HEK293 (cell line): ENCODE results near the gene YAF2.

Experiments used
- CTCF ChIA-PET: fragments of 350-600 bp; formaldehyde crosslinking; extraction: SDS; loops from one replicate; lab custom pipeline; 2021; ENCODE audit warnings: antibody characterized with exemption; lab: Yijun Ruan, JAX
- POLR2A ChIA-PET: fragments of 300-600 bp; formaldehyde crosslinking; extraction: SDS; loops from one replicate; lab custom pipeline; 2020; ENCODE audit warnings: antibody characterized with exemption, inconsistent platforms; lab: Yijun Ruan, JAX
- H3K27ac ChIP-seq: fragments of 200-500 bp; sonication (Bioruptor generic); 2 replicates; pipeline ENCODE4 v1.5.1; 2014; ENCODE audit warnings: low read depth, low read length, control low read depth, inconsistent platforms; ENCODE audit errors: extremely low read depth
- H3K36me3 ChIP-seq, 2 experiments: fragments of 200-500 bp in 1 of 2; sonication (Bioruptor generic) in 1 of 2; 1 replicate in 1 of 2; 2 replicates in 1 of 2; pipeline ENCODE4 v1.5.1; 2014 to 2017; ENCODE audit warnings: inconsistent platforms in 2 of 2, low read length in 2 of 2; ENCODE audit not compliant: control insufficient read depth in 2 of 2, insufficient read depth in 1 of 2
- H3K4me1 ChIP-seq: fragments of 200-500 bp; sonication (Bioruptor generic); 2 replicates; pipeline ENCODE4 v1.5.1; 2014; ENCODE audit warnings: mild to moderate bottlenecking, low read length, inconsistent platforms; ENCODE audit not compliant: control insufficient read depth, insufficient read depth
- H3K4me3 ChIP-seq: 2 replicates; pipeline ENCODE4 v1.5.1; 2011; ENCODE audit warnings: low read depth, mild to moderate bottlenecking, control low read depth, low read length, moderate library complexity
- H3K9me3 ChIP-seq: fragments of 200-500 bp; sonication (Bioruptor generic); 2 replicates; pipeline ENCODE4 v1.5.1; 2014; ENCODE audit warnings: low read depth, low read length, inconsistent platforms; ENCODE audit not compliant: control insufficient read depth, insufficient read depth
- BCL11B ChIP-seq: fragments of 450-650 bp; formaldehyde crosslinking; IDR thresholded peaks from 2 replicates; pipeline ENCODE4 v1.5.1; 2016; ENCODE audit warnings: low read depth, missing biosample characterization, missing genetic modification characterization
- GFI1B ChIP-seq: fragments of 450-650 bp; formaldehyde crosslinking; IDR thresholded peaks from 2 replicates; pipeline ENCODE4 v1.5.1; 2016; ENCODE audit warnings: missing biosample characterization, missing genetic modification characterization
- HOXC10 ChIP-seq: sonication (generic); formaldehyde crosslinking; IDR thresholded peaks from 2 replicates; pipeline ENCODE4 v1.8.1; 2023; ENCODE audit warnings: mild to moderate bottlenecking, missing genetic modification reagents
- PRDM4 ChIP-seq: fragments of 450-650 bp; formaldehyde crosslinking; IDR thresholded peaks from 2 replicates; pipeline ENCODE4 v1.5.1; 2017; ENCODE audit warnings: missing biosample characterization, missing genetic modification characterization
- SALL2 ChIP-seq: fragments of 450-650 bp; formaldehyde crosslinking; IDR thresholded peaks from 2 replicates; pipeline ENCODE4 v1.5.0; 2017; ENCODE audit warnings: missing biosample characterization, mild to moderate bottlenecking, missing genetic modification characterization, borderline replicate concordance
- SP7 ChIP-seq: fragments of 450-650 bp; formaldehyde crosslinking; IDR thresholded peaks from 2 replicates; pipeline ENCODE4 v1.5.1; 2016; ENCODE audit warnings: missing biosample characterization, missing genetic modification characterization
- WT1 ChIP-seq: fragments of 450-650 bp; formaldehyde crosslinking; IDR thresholded peaks from 2 replicates; pipeline ENCODE4 v1.5.1; 2016; ENCODE audit warnings: missing biosample characterization, missing genetic modification characterization
- YY1 ChIP-seq: fragments of 450-650 bp; formaldehyde crosslinking; IDR thresholded peaks from 2 replicates; pipeline ENCODE4 v1.5.1; 2018; ENCODE audit warnings: missing biosample characterization, missing genetic modification characterization
- ZIC2 ChIP-seq: fragments of 450-650 bp; formaldehyde crosslinking; IDR thresholded peaks from 2 replicates; pipeline ENCODE4 v1.5.1; 2016; ENCODE audit warnings: missing biosample characterization, missing genetic modification characterization
- ZNF138 ChIP-seq: fragments of 450-650 bp; formaldehyde crosslinking; IDR thresholded peaks from 2 replicates; pipeline ENCODE4 v1.5.1; 2016; ENCODE audit warnings: missing biosample characterization, missing genetic modification characterization, borderline replicate concordance
- ZNF169 ChIP-seq: fragments of 450-650 bp; formaldehyde crosslinking; IDR thresholded peaks from 2 replicates; pipeline ENCODE4 v1.5.1; 2016; ENCODE audit warnings: missing biosample characterization, missing genetic modification characterization
- ZNF19 ChIP-seq: fragments of 450-650 bp; formaldehyde crosslinking; IDR thresholded peaks from 2 replicates; pipeline ENCODE4; 2016; ENCODE audit warnings: missing biosample characterization, missing genetic modification characterization, low read depth
- ZNF473 ChIP-seq: fragments of 450-650 bp; formaldehyde crosslinking; IDR thresholded peaks from 2 replicates; pipeline ENCODE4 v1.5.1; 2017; ENCODE audit warnings: missing biosample characterization, missing genetic modification characterization
- ZNF571 ChIP-seq: fragments of 450-650 bp; formaldehyde crosslinking; IDR thresholded peaks from 2 replicates; pipeline ENCODE4 v1.5.0; 2017; ENCODE audit warnings: missing biosample characterization, missing genetic modification characterization
- ZNF600 ChIP-seq: fragments of 450-650 bp; formaldehyde crosslinking; IDR thresholded peaks from 2 replicates; pipeline ENCODE4 v1.5.1; 2016; ENCODE audit warnings: missing biosample characterization, missing genetic modification characterization
- ZNF621 ChIP-seq: fragments of 450-650 bp; formaldehyde crosslinking; IDR thresholded peaks from 2 replicates; pipeline ENCODE4 v1.5.1; 2017; ENCODE audit warnings: missing biosample characterization, missing genetic modification characterization
- ZNF629 ChIP-seq: fragments of 450-650 bp; formaldehyde crosslinking; IDR thresholded peaks from 2 replicates; pipeline ENCODE4 v1.5.1; 2017; ENCODE audit warnings: missing biosample characterization, missing genetic modification characterization
- ZNF645 ChIP-seq: fragments of 450-650 bp; formaldehyde crosslinking; IDR thresholded peaks from 2 replicates; pipeline ENCODE4; 2016; ENCODE audit warnings: missing biosample characterization, missing genetic modification characterization
- ZNF654 ChIP-seq: fragments of 450-650 bp; formaldehyde crosslinking; IDR thresholded peaks from 2 replicates; pipeline ENCODE4 v1.5.1; 2016; ENCODE audit warnings: low read depth, missing biosample characterization, missing genetic modification characterization
- ZNF664 ChIP-seq: fragments of 450-650 bp; formaldehyde crosslinking; IDR thresholded peaks from 2 replicates; pipeline ENCODE4 v1.5.1; 2016; ENCODE audit warnings: missing biosample characterization, missing genetic modification characterization
- ZNF692 ChIP-seq: fragments of 450-650 bp; formaldehyde crosslinking; IDR thresholded peaks from 2 replicates; pipeline ENCODE4 v1.5.1; 2016; ENCODE audit warnings: missing biosample characterization, missing genetic modification characterization
- ZNF791 ChIP-seq: fragments of 450-650 bp; formaldehyde crosslinking; IDR thresholded peaks from 2 replicates; pipeline ENCODE4 v1.5.1; 2016; ENCODE audit warnings: missing biosample characterization, missing genetic modification characterization
- TF ChIP-seq, protein P1 (sequence below): fragments of 450-650 bp; formaldehyde crosslinking; IDR thresholded peaks from 2 replicates; pipeline ENCODE4 v1.5.1; 2016; ENCODE audit warnings: missing biosample characterization, missing genetic modification characterization
- TF ChIP-seq, protein P2 (sequence below): fragments of 450-650 bp; formaldehyde crosslinking; IDR thresholded peaks from 2 replicates; pipeline ENCODE4 v1.5.1; 2016; ENCODE audit warnings: missing biosample characterization, missing genetic modification characterization
- TF ChIP-seq, protein P3 (sequence below): fragments of 450-650 bp; formaldehyde crosslinking; IDR thresholded peaks from 2 replicates; pipeline ENCODE4 v1.5.1; 2016; ENCODE audit warnings: missing biosample characterization, missing genetic modification characterization

Gene YAF2

DNA sequence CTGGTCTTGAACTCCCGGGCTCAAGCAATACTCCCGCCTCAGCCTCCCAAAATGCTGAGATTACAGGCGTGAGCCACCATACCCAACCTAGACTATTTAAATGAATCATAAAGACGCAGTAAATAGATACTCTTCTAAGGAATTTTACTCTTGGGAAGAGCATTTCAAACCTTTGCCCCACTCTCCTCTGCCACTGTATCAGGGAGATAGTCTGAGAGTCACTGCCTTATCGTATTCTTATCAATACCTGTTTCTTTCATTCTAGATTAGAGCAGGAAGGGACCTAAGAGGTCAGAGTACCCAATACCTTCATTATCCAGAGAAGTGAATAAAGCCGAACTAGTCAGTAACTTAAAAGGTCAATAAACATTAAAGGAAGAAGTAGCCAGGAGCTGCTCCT, 109.2 kb downstream of the YAF2 start:
- H3K4me1 ChIP-seq, result peaks cover 14% of the 10 kb centered on the region
- POLR2A ChIA-PET, result no interaction called here
- no peaks in the 10 kb centered on the region for H3K9me3 ChIP-seq
- H3K36me3 ChIP-seq, result no peaks in the 10 kb centered on the region; a peak in 1 of 3 replicates
- TF ChIP-seq, protein P1, sequence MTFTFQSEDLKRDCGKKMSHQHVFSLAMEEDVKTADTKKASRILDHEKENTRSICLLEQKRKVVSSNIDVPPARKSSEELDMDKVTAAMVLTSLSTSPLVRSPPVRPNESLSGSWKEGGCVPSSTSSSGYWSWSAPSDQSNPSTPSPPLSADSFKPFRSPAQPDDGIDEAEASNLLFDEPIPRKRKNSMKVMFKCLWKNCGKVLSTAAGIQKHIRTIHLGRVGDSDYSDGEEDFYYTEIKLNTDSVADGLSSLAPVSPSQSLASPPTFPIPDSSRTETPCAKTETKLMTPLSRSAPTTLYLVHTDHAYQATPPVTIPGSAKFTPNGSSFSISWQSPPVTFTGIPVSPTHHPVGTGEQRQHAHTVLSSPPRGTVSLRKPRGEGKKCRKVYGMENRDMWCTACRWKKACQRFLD (tag by site-specific recombination), result no peak
- TF ChIP-seq ZIC2 (no peak), ZNF600 (no peak), ZNF473 (no peak), GFI1B (tag by site-specific recombination) (no peak)
- TF ChIP-seq, all 188 proteins: peak for 0
- no peak overlapping the region for H3K4me3 ChIP-seq
- CTCF ChIA-PET, result interaction anchor here (0.6 to 2.6 kb wide), 10 partner anchors 10 to 386 kb away, joined by 3 to 15 read pairs (median 3); no protein-coding TSS in a partner anchor
- H3K27ac ChIP-seq, result no peak overlapping the region

- no peak overlapping the region for H3K27ac ChIP-seq
- ChIA-PET POLR2A (no interaction called here), CTCF (interaction anchor here (0.7 to 2.6 kb wide), 5 partner anchors 9 to 387 kb away, joined by 3 to 15 read pairs (median 4); no protein-coding TSS in a partner anchor)
- H3K4me1 ChIP-seq, result peaks cover 14% of the 10 kb centered on the region
- H3K36me3 ChIP-seq, result no peaks in the 10 kb centered on the region; a peak in 1 of 3 replicates
- no peak overlapping the region for H3K4me3 ChIP-seq
- H3K9me3 ChIP-seq, result no peaks in the 10 kb centered on the region
- no peak for TF ChIP-seq ZNF664 (tag by site-specific recombination)
- TF ChIP-seq ZNF791 (tag by site-specific recombination), result no peak
- TF ChIP-seq ZNF654 (tag by site-specific recombination), result no peak
- TF ChIP-seq ZNF138, result no peak
- TF ChIP-seq HOXC10 (CRISPR knock-in tag), result no peak
- TF ChIP-seq, protein P2, sequence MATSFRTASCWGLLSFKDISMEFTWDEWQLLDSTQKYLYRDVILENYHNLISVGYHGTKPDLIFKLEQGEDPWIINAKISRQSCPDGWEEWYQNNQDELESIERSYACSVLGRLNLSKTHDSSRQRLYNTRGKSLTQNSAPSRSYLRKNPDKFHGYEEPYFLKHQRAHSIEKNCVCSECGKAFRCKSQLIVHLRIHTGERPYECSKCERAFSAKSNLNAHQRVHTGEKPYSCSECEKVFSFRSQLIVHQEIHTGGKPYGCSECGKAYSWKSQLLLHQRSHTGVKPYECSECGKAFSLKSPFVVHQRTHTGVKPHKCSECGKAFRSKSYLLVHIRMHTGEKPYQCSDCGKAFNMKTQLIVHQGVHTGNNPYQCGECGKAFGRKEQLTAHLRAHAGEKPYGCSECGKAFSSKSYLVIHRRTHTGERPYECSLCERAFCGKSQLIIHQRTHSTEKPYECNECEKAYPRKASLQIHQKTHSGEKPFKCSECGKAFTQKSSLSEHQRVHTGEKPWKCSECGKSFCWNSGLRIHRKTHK, result no peak
- TF ChIP-seq ZNF629 (tag by site-specific recombination), result peak; percentile 40
- no peak for TF ChIP-seq ZNF692 (tag by site-specific recombination)
- peak; percentile 72 for TF ChIP-seq SP7 (tag by site-specific recombination)
- no peak for TF ChIP-seq ZNF645
- TF ChIP-seq YY1 (tag by site-specific recombination), result no peak
- no peak for TF ChIP-seq ZNF600
- no peak for TF ChIP-seq PRDM4 (tag by site-specific recombination)
- TF ChIP-seq BCL11B (tag by site-specific recombination), result no peak
- TF ChIP-seq WT1 (tag by site-specific recombination), result peak; percentile 52; the same call in 1 of the 2 replicates
- no peak for TF ChIP-seq SALL2 (tag by site-specific recombination)
- no peak for TF ChIP-seq ZNF571 (tag by site-specific recombination)
- TF ChIP-seq ZNF169 (tag by site-specific recombination), result no peak
- no peak for TF ChIP-seq ZNF621 (tag by site-specific recombination)
- TF ChIP-seq, protein P3, sequence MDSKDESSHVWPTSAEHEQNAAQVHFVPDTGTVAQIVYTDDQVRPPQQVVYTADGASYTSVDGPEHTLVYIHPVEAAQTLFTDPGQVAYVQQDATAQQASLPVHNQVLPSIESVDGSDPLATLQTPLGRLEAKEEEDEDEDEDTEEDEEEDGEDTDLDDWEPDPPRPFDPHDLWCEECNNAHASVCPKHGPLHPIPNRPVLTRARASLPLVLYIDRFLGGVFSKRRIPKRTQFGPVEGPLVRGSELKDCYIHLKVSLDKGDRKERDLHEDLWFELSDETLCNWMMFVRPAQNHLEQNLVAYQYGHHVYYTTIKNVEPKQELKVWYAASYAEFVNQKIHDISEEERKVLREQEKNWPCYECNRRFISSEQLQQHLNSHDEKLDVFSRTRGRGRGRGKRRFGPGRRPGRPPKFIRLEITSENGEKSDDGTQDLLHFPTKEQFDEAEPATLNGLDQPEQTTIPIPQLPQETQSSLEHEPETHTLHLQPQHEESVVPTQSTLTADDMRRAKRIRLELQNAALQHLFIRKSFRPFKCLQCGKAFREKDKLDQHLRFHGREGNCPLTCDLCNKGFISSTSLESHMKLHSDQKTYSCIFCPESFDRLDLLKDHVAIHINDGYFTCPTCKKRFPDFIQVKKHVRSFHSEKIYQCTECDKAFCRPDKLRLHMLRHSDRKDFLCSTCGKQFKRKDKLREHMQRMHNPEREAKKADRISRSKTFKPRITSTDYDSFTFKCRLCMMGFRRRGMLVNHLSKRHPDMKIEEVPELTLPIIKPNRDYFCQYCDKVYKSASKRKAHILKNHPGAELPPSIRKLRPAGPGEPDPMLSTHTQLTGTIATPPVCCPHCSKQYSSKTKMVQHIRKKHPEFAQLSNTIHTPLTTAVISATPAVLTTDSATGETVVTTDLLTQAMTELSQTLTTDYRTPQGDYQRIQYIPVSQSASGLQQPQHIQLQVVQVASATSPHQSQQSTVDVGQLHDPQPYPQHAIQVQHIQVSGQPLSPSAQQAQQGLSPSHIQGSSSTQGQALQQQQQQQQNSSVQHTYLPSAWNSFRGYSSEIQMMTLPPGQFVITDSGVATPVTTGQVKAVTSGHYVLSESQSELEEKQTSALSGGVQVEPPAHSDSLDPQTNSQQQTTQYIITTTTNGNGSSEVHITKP (tag by site-specific recombination), result no peak
- no peak for TF ChIP-seq ZNF19 (tag by site-specific recombination)
These were observed 109.7 kb downstream of the YAF2 start for GRCh38 chr12:42128327-42128726.
